Activated CD4-positive, alpha-beta memory T cell treated with anti-CD3 and anti-CD28 coated beads for 36 hours (primary cell): ENCODE data around the gene CCDC192. TPM values are rescaled to one million over a fixed set of nuclear protein-coding genes. Genes with fewer than 3 reads are reported as not detected.

Source experiments
- CTCF ChIA-PET: fragments of 350-600 bp; sonication (Branson Sonifier 250); formaldehyde crosslinking; loops from one replicate; lab custom pipeline; 2021; ENCODE audit warnings: antibody characterized with exemption, inconsistent platforms; lab: Charles Lee
- POLR2A ChIA-PET: fragments of 350-600 bp; sonication (Branson Sonifier 250); formaldehyde crosslinking; loops from one replicate; lab custom pipeline; 2021; ENCODE audit warnings: antibody characterized with exemption; lab: Charles Lee
- DNase-seq: peaks from one replicate; pipeline ENCODE4 v3.0.0-alpha.2; 2020
- H3K27ac Mint-ChIP-seq: one replicate; pipeline ENCODE4 v1.8.0; 2021; ENCODE audit warnings: mixed read lengths
- H3K27me3 Mint-ChIP-seq: one replicate; pipeline ENCODE4 v1.8.0; 2021; ENCODE audit warnings: mixed read lengths
- H3K36me3 Mint-ChIP-seq: one replicate; pipeline ENCODE4 v1.8.0; 2021; ENCODE audit warnings: mixed read lengths
- H3K4me1 Mint-ChIP-seq: one replicate; pipeline ENCODE4 v1.8.0; 2021; ENCODE audit warnings: low read depth, mixed read lengths
- H3K4me3 Mint-ChIP-seq: one replicate; pipeline ENCODE4 v1.8.0; 2021; ENCODE audit warnings: mild to moderate bottlenecking, mixed read lengths
- H3K9me3 Mint-ChIP-seq: one replicate; pipeline ENCODE4 v1.8.0; 2021; ENCODE audit warnings: mixed read lengths
- intact Hi-C: fragments of 100-400 bp; cut with micrococcal nuclease; formaldehyde crosslinking; loops from one replicate; pipeline ENCODE4 v1.15.1; 2023
- total RNA-seq, 2 experiments: library from RNA; stranded (reverse); gene quantifications; one replicate each; pipeline ENCODE4 v1.2.3, GENCODE V29; 2021

Gene CCDC192
- total RNA-seq, 2 experiments from 2014 or later: not detected

DNA sequence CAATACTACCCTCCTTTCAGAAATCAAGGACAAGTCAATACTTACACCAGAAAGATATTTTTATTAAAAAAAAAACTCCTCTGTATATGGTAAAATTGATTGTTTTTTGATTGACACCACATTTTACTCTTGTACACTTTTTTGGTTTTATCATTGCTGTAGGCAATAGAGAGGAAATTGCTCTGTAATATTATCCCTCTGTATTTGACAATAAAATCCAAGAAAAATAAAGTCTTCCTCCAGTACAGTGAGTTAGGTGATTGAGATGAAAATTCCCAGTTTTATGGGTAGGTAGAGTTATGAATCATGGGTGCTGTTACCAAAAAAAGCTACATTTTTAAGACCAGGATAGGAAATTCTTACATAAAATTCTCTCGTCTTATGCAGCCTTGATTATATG, 22.6 kb upstream of the CCDC192 start:
- no peak for DNase-seq
- H3K27ac Mint-ChIP-seq: no peak overlapping the region
- no peaks in the 10 kb centered on the region for H3K36me3 Mint-ChIP-seq
- POLR2A ChIA-PET: no interaction called here
- intact Hi-C loops: no loop called here
- no peak overlapping the region for H3K4me3 Mint-ChIP-seq
- H3K4me1 Mint-ChIP-seq: no peaks in the 10 kb centered on the region
- H3K27me3 Mint-ChIP-seq: peaks cover 1% of the 10 kb centered on the region
- H3K9me3 Mint-ChIP-seq: no peaks in the 10 kb centered on the region
- CTCF ChIA-PET: interaction anchor here (0.7 kb wide), 1 partner anchor 847 kb away, joined by 6 read pairs; no protein-coding TSS in a partner anchor

- no peaks in the 10 kb centered on the region for H3K9me3 Mint-ChIP-seq
- H3K36me3 Mint-ChIP-seq: no peaks in the 10 kb centered on the region
- H3K4me1 Mint-ChIP-seq: no peaks in the 10 kb centered on the region
- H3K27ac Mint-ChIP-seq: no peak overlapping the region
- peaks cover 2% of the 10 kb centered on the region for H3K27me3 Mint-ChIP-seq
- intact Hi-C loops: no loop called here
- POLR2A ChIA-PET: no interaction called here
- no peak overlapping the region for H3K4me3 Mint-ChIP-seq
- DNase-seq: no peak
- CTCF ChIA-PET: no interaction called here
These were observed 20.2 kb upstream of the CCDC192 start for GRCh38 chr5:127683008-127683407.

GRCh38 chr5:127684726-127685467, 18.3 kb upstream of the CCDC192 start:
- ChIA-PET CTCF (no interaction called here), POLR2A (no interaction called here)
- intact Hi-C loops: no loop called here
- no peaks in the 10 kb centered on the region for H3K4me1 Mint-ChIP-seq
- no peak overlapping the region for H3K27ac Mint-ChIP-seq
- no peaks in the 10 kb centered on the region for H3K36me3 Mint-ChIP-seq
- DNase-seq: no peak
- H3K4me3 Mint-ChIP-seq: no peak overlapping the region
- peaks cover 2% of the 10 kb centered on the region for H3K27me3 Mint-ChIP-seq
- H3K9me3 Mint-ChIP-seq: no peaks in the 10 kb centered on the region

- no peaks in the 10 kb centered on the region for H3K4me1 Mint-ChIP-seq
- CTCF ChIA-PET: no interaction called here
- POLR2A ChIA-PET: no interaction called here
These were observed 17.5 kb upstream of the CCDC192 start for GRCh38 chr5:127685662-127686061.

DNA sequence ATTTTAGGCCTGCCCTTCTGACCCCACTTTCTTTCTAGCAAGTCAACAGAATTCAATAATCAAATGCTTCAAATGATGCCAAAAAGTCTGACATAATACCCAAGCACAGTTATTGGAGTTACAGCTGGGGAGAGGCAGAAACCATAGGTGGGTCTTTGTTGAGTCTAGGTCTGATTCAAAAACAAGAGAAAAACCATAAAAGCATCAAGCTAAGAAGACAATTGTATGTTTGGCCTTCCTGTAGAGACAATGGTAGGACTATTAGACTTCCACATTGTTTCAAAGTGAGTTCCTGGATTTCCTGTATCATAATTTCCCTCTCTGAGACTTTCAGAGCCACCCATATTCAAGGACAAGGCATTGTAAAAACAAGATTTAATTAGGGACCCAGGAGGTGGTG, 16.8 kb upstream of the CCDC192 start:
- Mint-ChIP-seq H3K27ac (no peak overlapping the region), H3K36me3 (no peaks in the 10 kb centered on the region), H3K27me3 (peaks cover 6% of the 10 kb centered on the region), H3K9me3 (no peaks in the 10 kb centered on the region), H3K4me3 (no peak overlapping the region), H3K4me1 (no peaks in the 10 kb centered on the region)
- no peak for DNase-seq
- ChIA-PET CTCF (no interaction called here), POLR2A (no interaction called here)
- intact Hi-C loops: no loop called here

More at GRCh38 chr5:127685662-127686061, 17.5 kb upstream of the CCDC192 start:
- intact Hi-C loops: no loop called here
- Mint-ChIP-seq H3K4me3 (no peak overlapping the region), H3K36me3 (no peaks in the 10 kb centered on the region), H3K27ac (no peak overlapping the region), H3K27me3 (peaks cover 3% of the 10 kb centered on the region), H3K9me3 (no peaks in the 10 kb centered on the region)
- no peak for DNase-seq

- Mint-ChIP-seq H3K27me3 (peaks cover 3% of the 10 kb centered on the region), H3K27ac (no peak overlapping the region), H3K36me3 (no peaks in the 10 kb centered on the region), H3K4me3 (no peak overlapping the region), H3K9me3 (no peaks in the 10 kb centered on the region), H3K4me1 (no peaks in the 10 kb centered on the region)
- intact Hi-C loops: no loop called here
- DNase-seq: no peak
- POLR2A ChIA-PET: no interaction called here
- CTCF ChIA-PET: no interaction called here
These were observed 8.5 kb upstream of the CCDC192 start for GRCh38 chr5:127694518-127695171.

DNA sequence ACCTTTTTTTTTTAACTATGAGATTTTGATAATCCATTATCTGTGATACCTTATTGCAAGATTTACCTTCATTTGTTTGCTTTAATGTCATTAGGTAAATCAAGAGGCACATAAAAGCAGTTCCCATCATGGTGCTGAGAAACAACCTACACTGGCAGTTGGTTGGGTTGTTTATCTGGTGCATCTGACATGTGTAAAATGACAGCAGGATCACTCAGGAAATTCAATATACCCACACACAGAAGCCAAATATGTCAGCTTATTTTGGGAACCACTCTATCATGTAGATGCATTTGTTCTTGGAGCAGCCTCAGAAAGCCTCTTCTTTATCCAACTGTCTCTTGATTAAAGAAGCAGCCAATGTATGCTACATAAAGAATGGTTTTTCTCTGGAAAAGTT, 7.8 kb upstream of the CCDC192 start:
- CTCF ChIA-PET: no interaction called here
- Mint-ChIP-seq H3K27me3 (peaks cover 3% of the 10 kb centered on the region), H3K27ac (no peak overlapping the region), H3K4me3 (no peak overlapping the region), H3K36me3 (no peaks in the 10 kb centered on the region), H3K9me3 (no peaks in the 10 kb centered on the region), H3K4me1 (no peaks in the 10 kb centered on the region)
- intact Hi-C loops: no loop called here
- POLR2A ChIA-PET: no interaction called here
- DNase-seq: no peak

- H3K9me3 Mint-ChIP-seq: no peaks in the 10 kb centered on the region
- no peaks in the 10 kb centered on the region for H3K4me1 Mint-ChIP-seq
- ChIA-PET POLR2A (no interaction called here), CTCF (no interaction called here)
- H3K36me3 Mint-ChIP-seq: no peaks in the 10 kb centered on the region
- no peak for DNase-seq
- H3K27me3 Mint-ChIP-seq: no peaks in the 10 kb centered on the region
- intact Hi-C loops: no loop called here
- H3K27ac Mint-ChIP-seq: no peak overlapping the region
- H3K4me3 Mint-ChIP-seq: no peak overlapping the region
These were observed 6.5 kb upstream of the CCDC192 start for GRCh38 chr5:127696683-127697082.

- no peak for DNase-seq
- Mint-ChIP-seq H3K27ac (no peak overlapping the region), H3K4me1 (no peaks in the 10 kb centered on the region), H3K9me3 (no peaks in the 10 kb centered on the region), H3K36me3 (no peaks in the 10 kb centered on the region), H3K27me3 (no peaks in the 10 kb centered on the region), H3K4me3 (no peak overlapping the region)
- ChIA-PET CTCF (no interaction called here), POLR2A (no interaction called here)
- intact Hi-C loops: no loop called here
These were observed 5.1 kb upstream of the CCDC192 start for GRCh38 chr5:127697894-127698600.

GRCh38 chr5:127699416-127699815, 3.8 kb upstream of the CCDC192 start:
- ChIA-PET POLR2A (no interaction called here), CTCF (no interaction called here)
- no peaks in the 10 kb centered on the region for H3K4me1 Mint-ChIP-seq
- H3K4me3 Mint-ChIP-seq: no peak overlapping the region
- H3K27ac Mint-ChIP-seq: no peak overlapping the region
- H3K36me3 Mint-ChIP-seq: no peaks in the 10 kb centered on the region
- no peak for DNase-seq
- intact Hi-C loops: no loop called here
- H3K27me3 Mint-ChIP-seq: peaks cover under 1% of the 10 kb centered on the region
- H3K9me3 Mint-ChIP-seq: no peaks in the 10 kb centered on the region

DNA sequence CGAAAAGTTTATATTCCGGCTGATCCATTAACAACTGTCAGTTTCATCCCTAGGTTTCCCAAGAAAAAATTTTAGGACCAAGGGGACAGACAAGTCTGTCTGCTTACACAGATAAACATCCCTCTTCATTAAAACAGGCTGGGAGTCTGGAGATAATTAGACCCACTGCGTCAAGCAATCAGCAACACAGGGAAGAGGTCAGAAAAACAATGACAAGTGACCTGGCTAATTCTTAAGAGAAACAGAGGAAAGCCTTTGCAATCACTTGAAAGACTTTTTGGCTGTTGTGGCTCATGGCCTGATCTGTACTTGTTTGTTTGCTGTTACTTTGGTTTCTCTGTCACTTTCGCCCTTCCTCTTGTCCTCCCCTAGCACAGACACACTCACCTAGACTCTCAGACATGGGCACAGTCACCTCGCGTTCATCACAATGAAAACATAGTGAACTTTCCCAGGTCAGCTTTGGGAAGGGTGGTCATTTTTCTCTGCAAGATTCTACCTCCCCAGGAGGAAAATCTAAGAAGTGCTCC, 2.9 kb upstream of the CCDC192 start:
- CTCF ChIA-PET: no interaction called here

DNA sequence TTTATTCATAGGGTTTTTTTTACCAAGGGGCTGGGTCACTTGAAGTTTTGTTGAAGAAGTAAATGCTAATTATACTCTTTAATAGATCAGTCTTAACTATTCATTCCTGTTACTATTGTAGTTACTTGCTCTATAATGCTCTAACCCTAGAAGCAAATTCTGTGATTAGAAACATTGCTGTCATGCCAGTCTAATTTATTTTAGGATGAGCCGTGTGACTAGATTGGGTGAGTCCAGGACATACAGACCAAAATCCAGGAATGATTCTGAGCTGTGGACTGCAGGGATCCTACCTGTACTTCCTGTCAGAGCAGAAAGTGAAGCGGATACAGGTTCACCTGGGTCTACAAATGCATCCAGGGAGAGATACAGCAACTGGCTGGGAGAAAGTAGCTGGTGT, 757 bp upstream of the CCDC192 start:
- ChIA-PET CTCF (no interaction called here), POLR2A (no interaction called here)
- no peak for DNase-seq
- Mint-ChIP-seq H3K27ac (no peak overlapping the region), H3K9me3 (no peaks in the 10 kb centered on the region), H3K4me1 (no peaks in the 10 kb centered on the region), H3K27me3 (peaks cover 2% of the 10 kb centered on the region), H3K36me3 (no peaks in the 10 kb centered on the region), H3K4me3 (no peak overlapping the region)
- intact Hi-C loops: loop anchor here (5.0 kb wide), 1 partner anchor 205 kb away; no protein-coding TSS in a partner anchor

More for the DNA sequence above, 2.9 kb upstream of the CCDC192 start:
- Mint-ChIP-seq H3K4me1 (no peaks in the 10 kb centered on the region), H3K36me3 (no peaks in the 10 kb centered on the region), H3K27me3 (peaks cover 2% of the 10 kb centered on the region), H3K27ac (no peak overlapping the region), H3K4me3 (no peak overlapping the region), H3K9me3 (no peaks in the 10 kb centered on the region)
- DNase-seq: no peak
- POLR2A ChIA-PET: no interaction called here
- intact Hi-C loops: loop anchor here (5.0 kb wide), 1 partner anchor 203 kb away; no protein-coding TSS in a partner anchor
